ENCODE measurements around the gene HTRA1.

DNA sequence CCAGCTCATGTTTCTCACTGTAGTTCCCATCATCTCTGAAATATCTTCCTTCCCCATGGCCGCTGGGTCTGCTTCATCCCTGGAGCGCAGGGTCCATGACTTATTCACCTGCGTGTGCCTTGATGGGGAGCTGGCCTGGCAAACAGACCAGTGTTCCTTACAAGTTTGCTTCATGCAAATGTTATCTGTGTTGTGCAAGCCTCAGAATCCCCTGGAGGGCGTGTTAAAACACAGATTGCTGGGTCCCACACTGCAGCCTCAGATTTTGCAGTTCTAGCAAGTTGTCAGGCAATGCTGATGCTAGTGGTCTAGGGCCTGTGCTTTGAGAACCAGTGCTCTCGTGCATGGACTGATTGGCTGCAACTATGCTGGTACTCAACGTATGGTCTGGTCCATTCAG lies 92.0 kb downstream of the HTRA1 start:
- TF ChIP-seq ZNF143 (CRISPR knock-in tag; IDR thresholded peaks at IDR 0.05) (no peak), FOS (IDR thresholded peaks at IDR 0.05; ENCODE audit: extremely low read depth, insufficient read length) (no peak), ETV5 (CRISPR knock-in tag; IDR thresholded peaks at IDR 0.05; ENCODE audit: low read depth) (no peak)
- TF ChIP-seq, protein P1, sequence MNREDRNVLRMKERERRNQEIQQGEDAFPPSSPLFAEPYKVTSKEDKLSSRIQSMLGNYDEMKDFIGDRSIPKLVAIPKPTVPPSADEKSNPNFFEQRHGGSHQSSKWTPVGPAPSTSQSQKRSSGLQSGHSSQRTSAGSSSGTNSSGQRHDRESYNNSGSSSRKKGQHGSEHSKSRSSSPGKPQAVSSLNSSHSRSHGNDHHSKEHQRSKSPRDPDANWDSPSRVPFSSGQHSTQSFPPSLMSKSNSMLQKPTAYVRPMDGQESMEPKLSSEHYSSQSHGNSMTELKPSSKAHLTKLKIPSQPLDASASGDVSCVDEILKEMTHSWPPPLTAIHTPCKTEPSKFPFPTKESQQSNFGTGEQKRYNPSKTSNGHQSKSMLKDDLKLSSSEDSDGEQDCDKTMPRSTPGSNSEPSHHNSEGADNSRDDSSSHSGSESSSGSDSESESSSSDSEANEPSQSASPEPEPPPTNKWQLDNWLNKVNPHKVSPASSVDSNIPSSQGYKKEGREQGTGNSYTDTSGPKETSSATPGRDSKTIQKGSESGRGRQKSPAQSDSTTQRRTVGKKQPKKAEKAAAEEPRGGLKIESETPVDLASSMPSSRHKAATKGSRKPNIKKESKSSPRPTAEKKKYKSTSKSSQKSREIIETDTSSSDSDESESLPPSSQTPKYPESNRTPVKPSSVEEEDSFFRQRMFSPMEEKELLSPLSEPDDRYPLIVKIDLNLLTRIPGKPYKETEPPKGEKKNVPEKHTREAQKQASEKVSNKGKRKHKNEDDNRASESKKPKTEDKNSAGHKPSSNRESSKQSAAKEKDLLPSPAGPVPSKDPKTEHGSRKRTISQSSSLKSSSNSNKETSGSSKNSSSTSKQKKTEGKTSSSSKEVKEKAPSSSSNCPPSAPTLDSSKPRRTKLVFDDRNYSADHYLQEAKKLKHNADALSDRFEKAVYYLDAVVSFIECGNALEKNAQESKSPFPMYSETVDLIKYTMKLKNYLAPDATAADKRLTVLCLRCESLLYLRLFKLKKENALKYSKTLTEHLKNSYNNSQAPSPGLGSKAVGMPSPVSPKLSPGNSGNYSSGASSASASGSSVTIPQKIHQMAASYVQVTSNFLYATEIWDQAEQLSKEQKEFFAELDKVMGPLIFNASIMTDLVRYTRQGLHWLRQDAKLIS (CRISPR knock-in tag; IDR thresholded peaks at IDR 0.05): no peak

All from K562 (cell line).